HK-2 (cell line): ENCODE data around the gene AP1AR.
"Not testable (repeated sequence)": the region's sequence is repeated elsewhere in the genome, so short reads cannot be mapped to it uniquely, and the experiment has no call there.

Experiments
- DNase-seq: peaks from one replicate; pipeline ENCODE4 v3.0.0-alpha.2; 2018; ENCODE audit not compliant: unreplicated experiment

The AP1AR gene, protein sequence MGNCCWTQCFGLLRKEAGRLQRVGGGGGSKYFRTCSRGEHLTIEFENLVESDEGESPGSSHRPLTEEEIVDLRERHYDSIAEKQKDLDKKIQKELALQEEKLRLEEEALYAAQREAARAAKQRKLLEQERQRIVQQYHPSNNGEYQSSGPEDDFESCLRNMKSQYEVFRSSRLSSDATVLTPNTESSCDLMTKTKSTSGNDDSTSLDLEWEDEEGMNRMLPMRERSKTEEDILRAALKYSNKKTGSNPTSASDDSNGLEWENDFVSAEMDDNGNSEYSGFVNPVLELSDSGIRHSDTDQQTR

DNA sequence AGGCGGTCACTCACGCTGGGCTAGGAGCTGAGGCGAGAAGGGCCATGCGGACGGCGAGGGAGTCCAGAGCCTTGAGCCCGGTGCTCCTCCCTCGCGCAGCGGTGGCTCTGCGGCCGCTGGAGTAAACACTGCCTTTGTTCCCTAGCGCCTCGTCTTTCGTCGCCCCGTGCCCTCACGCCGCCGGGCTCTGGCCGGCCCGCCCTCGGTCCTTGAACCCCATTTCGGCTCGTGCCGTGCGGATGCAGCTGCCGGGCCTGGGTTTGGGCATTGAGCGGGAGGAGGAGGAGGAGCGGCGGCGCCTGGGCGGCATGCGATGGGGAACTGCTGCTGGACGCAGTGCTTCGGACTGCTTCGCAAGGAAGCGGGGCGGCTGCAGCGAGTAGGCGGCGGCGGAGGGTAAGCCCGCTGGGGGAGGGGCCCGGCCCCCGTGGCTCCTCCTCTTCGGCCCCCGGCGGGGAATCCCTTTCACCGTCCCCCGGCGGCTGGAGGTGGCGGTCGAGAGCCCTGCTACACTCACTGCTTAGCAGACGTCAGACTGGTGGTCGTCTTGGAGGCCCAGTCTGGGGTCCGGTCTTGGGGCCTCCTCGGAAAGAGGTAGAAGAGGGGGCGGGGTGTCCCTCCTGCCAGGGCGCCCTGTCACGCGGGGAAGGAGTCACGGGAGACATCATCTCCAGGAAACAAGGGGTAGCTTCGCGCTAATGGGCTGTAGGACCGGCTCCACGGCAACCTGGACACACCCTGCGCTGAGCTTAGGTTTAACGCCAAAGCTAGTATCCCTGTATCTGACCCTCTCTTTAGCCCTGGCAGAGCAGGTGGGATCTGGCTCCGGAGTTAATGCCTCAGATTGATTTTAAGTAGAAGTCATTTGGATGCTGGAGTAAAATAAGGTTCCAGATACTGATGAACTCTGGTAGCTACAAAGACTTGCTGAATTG lies at the start of gene AP1AR:
AP1AR (plus strand) TSS at position 9 of the 935 bp plus-strand sequence; CDS start at position 314, 305 bp downstream.
- peak; percentile 82 for DNase-seq

GRCh38 chr4:112182604-112183003 lies 49.0 kb upstream of the AP1AR start:
- no peak for DNase-seq

DNA sequence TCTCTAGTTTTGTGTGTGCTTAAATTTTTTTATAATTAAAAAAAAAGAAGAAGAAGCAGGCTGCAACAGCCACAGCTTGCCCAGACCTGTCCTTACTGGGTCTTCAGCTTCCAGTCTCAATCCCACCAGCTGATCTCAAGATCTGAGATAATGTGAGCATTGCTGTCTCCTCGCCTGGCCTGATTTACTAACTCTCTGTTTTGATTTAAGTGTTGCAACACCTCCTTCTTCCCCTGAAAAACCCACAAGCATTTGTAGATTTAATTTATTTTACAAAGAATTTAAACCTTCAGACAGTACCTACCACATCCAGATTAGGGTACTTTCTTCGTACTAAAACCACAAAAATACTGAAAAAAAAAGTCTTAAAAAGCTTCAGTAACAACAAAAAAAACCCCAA lies 48.3 kb upstream of the AP1AR start:
- no peak for DNase-seq

GRCh38 chr4:112184438-112184837 lies 47.1 kb upstream of the AP1AR start:
- no peak for DNase-seq

DNA sequence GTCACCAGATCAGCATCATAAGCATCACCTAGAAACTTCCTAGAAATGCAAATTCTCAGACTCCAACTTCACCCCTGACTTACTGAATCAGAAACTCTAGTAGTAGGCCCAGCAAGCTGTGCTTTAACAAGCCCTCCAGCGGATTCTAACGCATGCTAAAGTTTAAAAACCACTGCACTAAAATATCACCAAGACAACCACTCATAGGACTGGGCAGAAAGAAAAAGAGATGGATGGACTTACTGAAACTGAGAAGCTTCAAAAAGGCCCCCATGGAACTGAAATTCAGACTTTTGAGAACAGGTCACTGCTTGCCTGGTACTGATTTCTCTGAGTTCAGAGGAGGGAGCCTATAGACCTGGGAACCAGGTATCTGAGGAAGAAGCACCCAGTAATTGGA lies 46.3 kb upstream of the AP1AR start:
- DNase-seq, result no peak

GRCh38 chr4:112185740-112186670 lies 45.6 kb upstream of the AP1AR start:
- DNase-seq, result no peak

DNA sequence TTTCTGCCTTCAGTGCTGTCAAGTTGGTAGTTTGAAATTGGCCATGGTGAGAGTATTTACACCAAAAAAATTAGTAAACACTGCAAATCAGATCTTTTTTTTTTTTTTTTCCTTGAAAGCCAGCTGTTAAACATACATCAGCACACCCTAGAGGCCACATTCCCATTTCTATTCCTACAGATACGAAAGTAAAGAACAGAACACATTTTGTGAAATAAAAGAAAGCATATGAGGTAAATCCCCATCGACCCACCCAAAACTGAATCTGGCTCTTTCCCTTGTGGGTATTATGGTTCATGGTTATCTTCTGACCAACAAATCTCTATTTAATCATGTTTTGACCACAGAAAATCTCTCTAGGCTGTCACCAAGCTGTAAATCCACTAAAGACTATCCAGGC lies 41.8 kb upstream of the AP1AR start:
- no peak for DNase-seq

DNA sequence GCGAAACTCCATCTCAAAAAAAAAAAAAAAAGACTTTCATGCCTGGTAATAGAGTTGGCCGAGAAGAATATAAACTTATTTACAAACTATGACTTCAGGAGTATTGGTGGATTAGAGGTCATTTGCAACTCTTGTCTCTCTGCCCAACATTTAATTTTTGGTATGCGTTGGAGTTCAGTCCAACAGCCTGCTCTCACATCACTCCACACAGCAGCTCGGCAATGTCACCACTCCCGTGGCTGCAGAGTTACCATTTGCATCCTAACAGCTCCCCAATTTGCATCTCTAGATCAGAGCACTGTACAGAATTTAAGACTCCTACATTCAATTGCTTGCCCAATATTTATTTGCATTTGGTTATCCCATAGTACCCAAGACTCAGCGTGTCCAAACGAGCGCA lies 40.9 kb upstream of the AP1AR start:
- no peak for DNase-seq

DNA sequence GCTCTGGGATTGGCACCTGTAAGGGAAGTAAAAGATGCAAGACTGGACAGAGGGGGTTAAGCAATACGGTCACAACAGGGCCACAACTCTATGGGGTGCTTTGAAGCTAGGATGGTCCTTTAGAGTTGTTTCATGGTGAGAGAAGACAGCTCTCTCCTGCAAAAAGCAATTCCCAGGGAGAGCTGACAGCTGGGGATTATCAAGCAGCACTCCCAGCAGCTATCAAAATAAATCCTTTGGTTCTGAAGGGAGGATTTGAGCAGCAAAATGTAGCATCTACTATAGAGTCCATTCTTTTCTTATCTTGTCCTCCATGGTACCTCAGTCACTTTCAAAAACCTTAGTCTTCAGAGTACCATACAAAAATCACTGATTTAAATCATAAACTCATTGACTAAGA lies 35.1 kb upstream of the AP1AR start:
- no peak for DNase-seq

DNA sequence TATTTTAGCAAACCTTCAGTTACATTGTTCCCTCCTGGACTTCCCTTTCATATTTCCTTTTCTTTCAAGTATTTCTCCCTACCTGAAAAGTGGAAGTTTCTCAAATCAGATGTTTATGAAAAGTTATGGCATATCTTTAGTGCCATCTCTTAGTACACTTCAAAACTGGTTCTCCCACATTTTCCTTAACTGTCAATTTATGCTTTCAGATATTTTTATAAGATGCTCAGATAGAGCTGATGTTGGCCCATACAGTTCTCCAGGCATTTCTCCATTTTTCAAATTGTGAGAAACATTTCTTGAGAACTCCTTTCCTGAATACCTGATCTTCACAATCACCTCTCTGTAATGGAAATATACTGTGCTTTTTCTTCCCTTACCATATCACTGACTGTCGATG lies 32.5 kb upstream of the AP1AR start:
- no peak for DNase-seq

DNA sequence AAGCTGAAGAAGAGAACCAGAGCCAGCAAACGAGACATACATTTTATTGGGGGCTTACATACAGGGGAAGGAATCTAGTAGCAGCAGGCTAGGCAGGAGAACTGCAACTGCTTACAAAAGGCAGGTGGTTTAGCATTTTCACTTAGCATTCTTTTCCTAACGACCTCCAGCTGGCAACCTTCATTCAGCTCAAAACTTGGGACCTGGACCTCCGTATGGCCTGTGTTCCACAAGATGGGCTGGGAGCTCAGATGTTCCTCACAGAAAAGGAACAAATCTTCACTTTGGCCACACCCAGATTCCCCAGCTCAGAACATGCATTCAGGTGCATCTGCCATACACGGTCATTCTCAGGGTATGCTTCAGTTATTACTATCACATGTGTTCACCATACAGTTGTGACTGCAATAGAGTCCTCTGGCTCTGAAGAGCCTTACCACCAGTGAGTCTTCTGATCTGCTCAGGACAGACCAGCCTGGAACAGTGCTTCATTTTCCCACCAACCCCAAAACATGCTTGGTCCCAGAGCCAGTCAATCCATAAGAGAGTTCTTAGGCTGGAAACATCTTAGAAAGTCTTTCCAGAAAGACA lies 29.6 kb upstream of the AP1AR start:
- no peak for DNase-seq

DNA sequence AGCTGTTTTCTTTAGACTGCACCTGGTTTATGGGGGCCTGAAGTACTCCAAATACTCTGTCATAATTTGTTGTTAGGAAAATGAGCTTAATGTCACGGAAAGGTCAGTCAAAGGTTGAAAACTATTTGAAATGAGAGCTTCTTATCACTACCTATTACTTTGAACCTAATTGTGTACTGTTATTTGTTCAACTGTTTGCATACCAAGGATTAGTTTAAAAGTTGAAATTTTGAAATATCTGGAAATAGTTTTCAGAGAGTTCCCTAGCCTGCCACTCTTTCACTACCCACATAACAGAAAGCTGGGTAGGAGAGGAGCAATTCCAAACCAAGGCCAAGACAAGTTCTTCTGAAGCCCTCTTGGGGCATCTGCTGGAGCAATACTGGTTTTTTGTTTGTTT lies 28.0 kb upstream of the AP1AR start:
- no peak for DNase-seq

DNA sequence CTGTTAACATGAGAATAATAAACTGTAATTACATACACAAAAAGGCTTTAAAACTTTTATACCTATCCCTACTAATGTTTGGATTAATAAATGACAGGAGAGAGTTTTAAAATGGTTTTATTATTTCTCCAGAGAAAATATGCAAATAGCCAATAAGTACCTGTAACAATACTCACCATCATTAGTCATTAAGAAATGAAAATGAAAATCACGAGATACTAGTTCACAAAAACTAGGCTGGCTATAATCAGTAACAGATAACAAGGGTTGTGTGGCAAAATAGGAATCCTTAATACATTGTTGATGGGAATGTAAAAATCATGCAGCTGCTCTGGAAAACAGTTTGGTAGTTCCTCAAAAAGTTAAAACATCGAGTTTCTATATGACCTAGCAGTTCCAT lies 25.2 kb upstream of the AP1AR start:
- DNase-seq, result no peak

GRCh38 chr4:112208137-112209095 lies 23.2 kb upstream of the AP1AR start:
- not testable (repeated sequence) for DNase-seq

DNA sequence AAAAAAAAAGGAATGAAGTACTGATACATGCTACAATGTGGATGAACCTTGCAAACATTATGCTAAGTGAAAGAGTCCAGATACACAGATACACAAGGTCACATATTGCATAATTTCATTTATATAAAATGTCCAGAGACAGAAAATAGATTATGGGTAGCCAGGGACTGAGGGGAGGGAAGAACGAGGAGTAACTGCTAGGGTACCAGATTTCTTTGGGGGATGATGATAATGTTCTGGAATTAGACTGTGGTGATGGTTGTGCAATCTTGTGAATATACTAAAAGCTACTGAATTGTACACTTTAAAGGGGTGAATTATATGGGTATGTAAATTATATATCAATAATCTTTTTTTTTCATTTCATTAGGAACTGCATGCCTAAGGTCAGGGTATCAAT lies 20.8 kb upstream of the AP1AR start:
- DNase-seq, result no peak

GRCh38 chr4:112213091-112213490 lies 18.5 kb upstream of the AP1AR start:
- DNase-seq, result no peak

GRCh38 chr4:112213856-112214255 lies 17.7 kb upstream of the AP1AR start:
- DNase-seq, result no peak

DNA sequence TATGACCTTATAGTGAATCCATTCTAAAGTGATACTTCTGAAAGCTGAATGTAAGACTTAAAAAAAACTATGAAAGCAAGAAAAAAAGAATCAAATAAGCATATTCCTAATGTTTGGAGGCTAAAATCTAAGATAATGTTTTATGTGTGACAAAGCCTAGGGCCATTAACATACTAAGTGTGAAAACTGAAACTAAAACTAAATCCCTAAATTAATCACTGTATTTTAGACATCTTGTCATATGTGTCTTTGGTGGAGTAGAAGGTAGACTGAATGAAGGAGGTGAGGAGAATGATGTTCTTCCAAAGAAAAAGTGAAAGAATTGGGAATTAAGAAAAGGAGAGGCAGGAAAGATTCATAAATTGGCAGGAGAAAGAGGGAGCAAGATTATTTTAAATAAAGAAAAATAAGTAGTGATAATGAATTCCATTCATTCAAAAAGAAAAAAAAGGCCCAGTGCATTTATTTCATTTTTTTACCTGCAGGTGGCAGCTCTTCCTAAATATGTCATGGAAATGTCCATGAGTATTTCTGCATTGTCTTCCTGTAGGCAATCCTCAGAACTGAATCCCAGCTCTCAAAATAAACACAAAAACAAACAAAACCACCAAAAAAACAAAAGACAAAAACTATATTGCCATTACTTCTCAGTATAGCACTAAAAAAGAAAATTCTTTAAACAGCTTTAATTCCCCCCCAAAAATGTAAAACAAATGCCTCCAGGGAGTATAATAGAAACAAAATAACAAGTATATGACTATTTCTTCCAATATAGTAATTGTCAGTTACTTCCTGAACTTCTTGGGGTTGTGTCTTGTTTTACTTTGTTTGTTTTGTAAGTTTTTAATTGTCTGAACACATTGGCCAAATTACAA lies 17.0 kb upstream of the AP1AR start:
- DNase-seq, result no peak

- no peak for DNase-seq
Observed at GRCh38 chr4:112219826-112220366, 11.7 kb upstream of the AP1AR start.
